ENCODE results near the gene DUOXA1. TPM values are rescaled to one million over a fixed set of nuclear protein-coding genes. Genes with fewer than 3 reads are reported as not detected.

DUOXA1 gene
- total and polyA plus RNA-seq, 2 experiments from 2014 or later = not detected

DNA sequence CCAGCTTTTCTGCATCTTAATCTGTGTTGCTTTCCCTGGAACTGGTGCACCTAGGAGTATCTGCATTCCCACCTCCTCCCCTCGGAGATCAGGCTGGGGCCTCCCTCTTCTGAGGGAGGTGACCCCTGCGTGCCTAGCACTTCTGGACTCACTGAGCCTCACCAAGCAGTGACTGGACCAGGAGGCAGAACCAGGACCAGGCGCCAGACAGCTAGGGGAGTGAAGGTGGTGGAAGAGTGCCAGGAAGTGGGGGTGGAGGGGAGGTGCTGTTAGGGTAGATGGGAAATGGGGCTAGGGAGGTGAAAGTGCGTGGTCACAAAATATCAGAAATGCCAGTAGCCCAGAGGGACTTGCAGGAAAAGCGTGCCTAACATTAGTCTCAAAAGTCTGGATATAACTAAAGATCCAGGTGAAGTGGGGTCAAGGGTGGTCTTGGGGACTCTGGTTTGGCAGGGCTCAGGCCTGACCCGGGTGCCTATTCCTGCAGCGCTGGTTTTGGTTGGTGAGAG, 14.3 kb downstream of the DUOXA1 start:
- H3K36me3 Mint-ChIP-seq (ENCODE audit: low read depth) = no peaks in the 10 kb centered on the region; the same call in 2 of the 3 replicates
- DNase-seq (ENCODE audit: low spot score) = no peak
- H3K9me2 ChIP-seq (ENCODE audit: insufficient read depth) = no peaks in the 10 kb centered on the region

GRCh38 chr15:45114751-45115085, 15.0 kb downstream of the DUOXA1 start:
- Histone ChIP-seq H3K36me3 (ENCODE audit: insufficient read depth) (no peaks in the 10 kb centered on the region), H2AFZ (no peak overlapping the region), H3K9me2 (ENCODE audit: insufficient read depth) (no peaks in the 10 kb centered on the region), H3K79me2 (replicated peaks; ENCODE audit: insufficient read depth) (no peaks in the 10 kb centered on the region), H3K4me1 (ENCODE audit: insufficient read depth) (peaks cover 40% of the 10 kb centered on the region), H3F3A (replicated peaks; ENCODE audit: low read depth) (no peaks in the 10 kb centered on the region), H3K4me3 (peak overlapping the region; percentile 58; the same call in 1 of the 2 replicates), H3K4me2 (peak overlapping the region; percentile 88; the same call in 1 of the 2 replicates), H3K27me3 (ENCODE audit: insufficient read depth) (peaks cover 98% of the 10 kb centered on the region), H4K20me1 (replicated peaks; ENCODE audit: insufficient read depth) (peaks cover 4% of the 10 kb centered on the region; the same call in 1 of the 2 replicates), H3K27ac (ENCODE audit: low read depth) (no peak overlapping the region)
- Mint-ChIP-seq H3K9me3 (peaks cover 12% of the 10 kb centered on the region), H3K27ac (no peak overlapping the region), H3K4me3 (peak overlapping the region; percentile 58), H3K27me3 (ENCODE audit: insufficient read depth, low read depth, poor library complexity) (peaks cover 85% of the 10 kb centered on the region), H3K4me1 (peaks cover 27% of the 10 kb centered on the region), H3K36me3 (ENCODE audit: low read depth) (no peaks in the 10 kb centered on the region; the same call in 2 of the 3 replicates)
- no peak for TF ChIP-seq JUNB (IDR thresholded peaks at IDR 0.05; ENCODE audit: unreplicated experiment)
- peak; percentile 88 for TF ChIP-seq EZH2 (IDR thresholded peaks at IDR 0.05; ENCODE audit: low read depth, unreplicated experiment)
- TF ChIP-seq EZH2phosphoT487 (IDR thresholded peaks at IDR 0.05; ENCODE audit: unreplicated experiment) = peak; percentile 14
- DNase-seq (ENCODE audit: low spot score) (no peak), ATAC-seq (no peak)

More for the DNA sequence above, 14.3 kb downstream of the DUOXA1 start:
- H3K27ac Mint-ChIP-seq = no peak overlapping the region
- H3K79me2 ChIP-seq (replicated peaks; ENCODE audit: insufficient read depth) = no peaks in the 10 kb centered on the region
- peaks cover 4% of the 10 kb centered on the region; the same call in 1 of the 2 replicates for H4K20me1 ChIP-seq (replicated peaks; ENCODE audit: insufficient read depth)
- H3K27me3 ChIP-seq (ENCODE audit: insufficient read depth) = peaks cover 94% of the 10 kb centered on the region
- no peak overlapping the region for H3K4me3 Mint-ChIP-seq
- H3K36me3 ChIP-seq (ENCODE audit: insufficient read depth) = no peaks in the 10 kb centered on the region
- peaks cover 82% of the 10 kb centered on the region for H3K27me3 Mint-ChIP-seq (ENCODE audit: insufficient read depth, low read depth, poor library complexity)
- no peak for ATAC-seq
- peaks cover 27% of the 10 kb centered on the region for H3K4me1 Mint-ChIP-seq
- peaks cover 40% of the 10 kb centered on the region for H3K4me1 ChIP-seq (ENCODE audit: insufficient read depth)
- H3K4me3 ChIP-seq = 0 out of 2 replicates have a peak overlapping the region, but pooled peaks have one; percentile 23
- H3K9me3 Mint-ChIP-seq = peaks cover 12% of the 10 kb centered on the region
- TF ChIP-seq ETS1 (IDR thresholded peaks at IDR 0.05) = no peak
- peak; percentile 85 for TF ChIP-seq EZH2 (IDR thresholded peaks at IDR 0.05; ENCODE audit: low read depth, unreplicated experiment)
- no peak for TF ChIP-seq NANOG (IDR thresholded peaks at IDR 0.05; ENCODE audit: borderline replicate concordance)
- TF ChIP-seq JUNB (IDR thresholded peaks at IDR 0.05; ENCODE audit: unreplicated experiment) = no peak
- no peak for TF ChIP-seq STAT1 (IDR thresholded peaks at IDR 0.05; ENCODE audit: unreplicated experiment)
- H3F3A ChIP-seq (replicated peaks; ENCODE audit: low read depth) = no peaks in the 10 kb centered on the region
- H3K4me2 ChIP-seq = no peak overlapping the region
- no peak overlapping the region for H3K27ac ChIP-seq (ENCODE audit: low read depth)
- H2AFZ ChIP-seq = no peak overlapping the region

DNA sequence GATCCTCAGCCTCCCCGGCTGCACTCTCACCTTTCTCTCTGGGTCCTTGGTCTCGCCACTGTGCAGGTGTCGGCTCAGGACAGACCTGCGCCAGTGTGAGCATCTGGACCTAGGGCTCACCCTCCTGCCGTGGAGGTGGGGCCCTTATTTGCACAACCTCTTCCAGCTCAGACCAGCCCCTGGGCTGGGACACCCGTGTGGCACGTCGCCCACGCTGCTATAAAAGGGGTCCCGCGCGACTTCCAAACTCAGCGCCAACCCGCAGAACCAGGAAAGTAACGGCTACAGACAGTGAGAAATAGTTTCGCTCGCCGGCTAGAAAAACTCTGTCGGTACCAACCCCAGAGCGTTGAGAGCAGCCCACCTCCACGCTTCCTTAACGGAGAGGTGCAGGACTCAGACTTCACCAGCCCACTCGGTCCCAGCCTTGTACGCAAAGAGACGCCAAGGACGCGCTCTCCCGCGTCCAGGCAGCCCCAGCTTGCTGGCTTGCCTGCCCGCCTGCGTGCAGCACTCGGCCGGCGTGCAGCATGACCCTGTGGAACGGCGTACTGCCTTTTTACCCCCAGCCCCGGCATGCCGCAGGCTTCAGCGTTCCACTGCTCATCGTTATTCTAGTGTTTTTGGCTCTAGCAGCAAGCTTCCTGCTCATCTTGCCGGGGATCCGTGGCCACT, 15.5 kb downstream of the DUOXA1 start, which contains the start of the genes DUOX2 and DUOXA2:
TSS of gene DUOX2 (minus strand) at position 97 of the 675 bp plus-strand sequence. CDS start 761 bp downstream, outside the sequence.
TSS of gene DUOXA2 (plus strand) at position 251 of the 675 bp plus-strand sequence. CDS start at position 531, 280 bp downstream.
- TF ChIP-seq EZH2 (IDR thresholded peaks at IDR 0.05; ENCODE audit: low read depth, unreplicated experiment) = peak; percentile 67
- no peak for TF ChIP-seq ZNF331 (CRISPR knock-in tag; IDR thresholded peaks at IDR 0.05; ENCODE audit: low read depth)
- TF ChIP-seq EZH2phosphoT487 (IDR thresholded peaks at IDR 0.05; ENCODE audit: unreplicated experiment) = peak; percentile 65
- no peak for TF ChIP-seq STAT1 (IDR thresholded peaks at IDR 0.05; ENCODE audit: unreplicated experiment)
- H3K9me3 Mint-ChIP-seq = peaks cover 12% of the 10 kb centered on the region
- H3K27me3 Mint-ChIP-seq (ENCODE audit: insufficient read depth, low read depth, poor library complexity) = peaks cover 87% of the 10 kb centered on the region
- H3K4me2 ChIP-seq = peak within 1 kb of the TSS; percentile 88
- peaks cover 27% of the 10 kb centered on the region for H3K4me1 Mint-ChIP-seq
- no peaks in the 10 kb centered on the region for H3F3A ChIP-seq (replicated peaks; ENCODE audit: low read depth)
- H3K27me3 ChIP-seq (ENCODE audit: insufficient read depth) = peaks cover 98% of the 10 kb centered on the region
- H3K27ac ChIP-seq (ENCODE audit: low read depth) = no peak within 1 kb of the TSS
- H3K79me2 ChIP-seq (replicated peaks; ENCODE audit: insufficient read depth) = no peaks in the 10 kb centered on the region
- DNase-seq (ENCODE audit: low spot score) (peak; percentile 31), ATAC-seq (peak; percentile 0; the same call in 1 of the 3 replicates)
- peaks cover 40% of the 10 kb centered on the region for H3K4me1 ChIP-seq (ENCODE audit: insufficient read depth)
- H3K9me2 ChIP-seq (ENCODE audit: insufficient read depth) = no peaks in the 10 kb centered on the region
- H2AFZ ChIP-seq = peak within 1 kb of the TSS; percentile 93
- H3K36me3 Mint-ChIP-seq (ENCODE audit: low read depth) = no peaks in the 10 kb centered on the region; the same call in 2 of the 3 replicates
- no peak within 1 kb of the TSS for H3K27ac Mint-ChIP-seq
- H3K4me3 Mint-ChIP-seq = peak within 1 kb of the TSS; percentile 58
- peaks cover 4% of the 10 kb centered on the region; the same call in 1 of the 2 replicates for H4K20me1 ChIP-seq (replicated peaks; ENCODE audit: insufficient read depth)
- peak within 1 kb of the TSS; percentile 58 for H3K4me3 ChIP-seq
- H3K36me3 ChIP-seq (ENCODE audit: insufficient read depth) = no peaks in the 10 kb centered on the region
